HepG2 (cell line): Measurements from ENCODE around the gene SCFD2. TPM values are rescaled to one million over a fixed set of nuclear protein-coding genes. Genes with fewer than 3 reads are reported as not detected.

Experiments
- CEBPG ChIP-seq: IDR thresholded peaks from 2 replicates; pipeline ENCODE4 v1.6.1; 2016
- MIER3 ChIP-seq: IDR thresholded peaks from 2 replicates; pipeline ENCODE4 v1.6.1; 2016; ENCODE audit warnings: missing compliant biosample characterization, borderline replicate concordance
- PRDM10 ChIP-seq: sonication (generic); formaldehyde crosslinking; IDR thresholded peaks from 2 replicates; pipeline ENCODE4 v1.4.0; 2020; ENCODE audit warnings: low read depth, missing genetic modification reagents
- ZBTB26 ChIP-seq: IDR thresholded peaks from 2 replicates; pipeline ENCODE4 v1.6.1; 2016; ENCODE audit warnings: missing compliant biosample characterization, missing genetic modification reagents, borderline replicate concordance
- ZBTB49 ChIP-seq: sonication (generic); formaldehyde crosslinking; IDR thresholded peaks from 2 replicates; pipeline ENCODE4 v1.4.0; 2020; ENCODE audit warnings: missing genetic modification reagents, borderline replicate concordance
- ZNF30 ChIP-seq: sonication (generic); formaldehyde crosslinking; IDR thresholded peaks from 2 replicates; pipeline ENCODE4 v1.5.0; 2020; ENCODE audit warnings: mild to moderate bottlenecking, missing genetic modification reagents
- ZNF367 ChIP-seq: sonication (generic); formaldehyde crosslinking; IDR thresholded peaks from 2 replicates; pipeline ENCODE4 v1.4.0; 2020; ENCODE audit warnings: missing genetic modification reagents, borderline replicate concordance
- ZNF556 ChIP-seq: sonication (generic); formaldehyde crosslinking; IDR thresholded peaks from 2 replicates; pipeline ENCODE4 v1.4.0; 2020; ENCODE audit warnings: mild to moderate bottlenecking, missing genetic modification reagents, borderline replicate concordance
- ZNF597 ChIP-seq: sonication (generic); formaldehyde crosslinking; IDR thresholded peaks from 2 replicates; pipeline ENCODE4 v1.5.0; 2020; ENCODE audit warnings: missing genetic modification reagents
- polyA plus RNA-seq, 8 experiments: library from polyadenylated mRNA; depleted of rRNA in 3 of 8; stranded (reverse) in 7 of 8; unstranded in 1 of 8; fragments of >200 nt; fragmentation: Illumina TruSeq in 4 of 8; extraction: Trizol in 4 of 8; gene quantifications; 2 replicates each; pipeline versions ENCODE4 v1.2.1 to v1.2.3, GENCODE V29; 2011 to 2016; ENCODE audit warnings: low read depth in 4 of 8, missing spikeins in 1 of 8, mixed read lengths in 1 of 8; ENCODE audit not compliant: insufficient read depth in 1 of 8
- total RNA-seq, 5 experiments: library from RNA; depleted of rRNA; stranded (reverse); fragments of >200 nt; fragmentation: Illumina TruSeq; extraction: Trizol; gene quantifications; 2 replicates each; pipeline ENCODE4 v1.2.3, GENCODE V29; 2016; ENCODE audit warnings: low read depth in 1 of 5

Gene SCFD2
- total and polyA plus RNA-seq, 2 of the 13 experiments (the other 11 are each of a cell fraction or from before 2014, with no cell fraction given), result 4.6 to 15.6 TPM

GRCh38 chr4:53105313-53105712, 260.5 kb downstream of the SCFD2 start (continued):
- 0 out of 2 replicates have a peak, but pooled peaks have one; percentile 17 for TF ChIP-seq ZBTB26
- TF ChIP-seq ZNF556 (CRISPR knock-in tag), result peak; percentile 58; the same call in 1 of the 2 replicates
- peak; percentile 90 for TF ChIP-seq PRDM10 (CRISPR knock-in tag)
- no peak for TF ChIP-seq ZNF597 (CRISPR knock-in tag)
- TF ChIP-seq CEBPG, result no peak
- TF ChIP-seq MIER3 (CRISPR knock-in tag), result peak; percentile 59; the same call in 1 of the 2 replicates
- no peak for TF ChIP-seq ZNF30 (CRISPR knock-in tag)
- TF ChIP-seq ZNF367 (CRISPR knock-in tag), result no peak
- no peak for TF ChIP-seq ZBTB49 (CRISPR knock-in tag)
